MM.1S (cell line): ENCODE measurements around the gene CLEC18A.

Experiments
- CTCF ChIP-seq: fragments of 300-600 bp; sonication (generic); IDR thresholded peaks from 2 replicates; pipeline ENCODE4 v1.5.1; 2016; ENCODE audit warnings: antibody characterized with exemption, low read length, mixed read lengths
- EZH2phosphoT487 ChIP-seq: fragments of 300-600 bp; sonication (generic); IDR thresholded peaks from 2 replicates; pipeline ENCODE4 v1.6.1; 2018; ENCODE audit warnings: antibody characterized with exemption, low read length

DNA sequence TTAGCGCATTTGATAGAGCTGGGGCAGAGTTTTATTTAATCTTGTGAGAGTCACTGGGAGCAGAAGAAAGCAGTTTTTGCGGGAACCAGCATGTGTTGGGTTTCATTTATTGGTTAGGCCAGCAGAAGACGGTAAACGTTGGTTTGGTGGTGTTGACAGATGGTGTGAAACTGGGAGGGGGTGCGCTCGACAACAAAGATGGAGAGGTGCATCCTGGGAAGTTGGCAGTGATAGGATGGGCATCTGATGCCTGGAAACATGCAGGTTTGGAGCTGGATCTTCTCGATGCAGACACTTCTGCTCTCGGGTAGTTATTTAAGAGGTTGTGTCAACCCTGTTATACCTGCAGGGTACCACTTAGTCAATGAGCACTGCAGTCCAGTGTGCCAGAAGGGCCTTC lies 24.9 kb upstream of the CLEC18A start:
- TF ChIP-seq CTCF (no peak), EZH2phosphoT487 (no peak)
